HepG2 (cell line): Measurements from ENCODE around the gene ZMIZ1. TPM values are rescaled to one million over a fixed set of nuclear protein-coding genes. Genes with fewer than 3 reads are reported as not detected.

Experiments used
- BORCS8-MEF2B ChIP-seq: sonication (generic); formaldehyde crosslinking; IDR thresholded peaks from 2 replicates; pipeline ENCODE4 v1.8.0; 2022; ENCODE audit warnings: mild to moderate bottlenecking, missing genetic modification reagents
- DNMT3B ChIP-seq: conservative IDR thresholded peaks from 2 replicates; pipeline ENCODE4 v1.6.1; 2016; ENCODE audit warnings: missing biosample characterization, control low read depth
- GZF1 ChIP-seq: sonication (generic); formaldehyde crosslinking; IDR thresholded peaks from 2 replicates; pipeline ENCODE4 v1.5.1; 2020; ENCODE audit warnings: mild to moderate bottlenecking, missing genetic modification reagents
- NAIF1 ChIP-seq: sonication (generic); formaldehyde crosslinking; IDR thresholded peaks from 2 replicates; pipeline ENCODE4 v1.5.0; 2020; ENCODE audit warnings: mild to moderate bottlenecking, missing genetic modification reagents, borderline replicate concordance
- PAF1 ChIP-seq: IDR thresholded peaks from 2 replicates; pipeline ENCODE4 v1.6.1; 2016; ENCODE audit warnings: missing genetic modification reagents, missing compliant biosample characterization
- PHF5A ChIP-seq: IDR thresholded peaks from one replicate; pipeline ENCODE4 v1.6.1; 2018; ENCODE audit warnings: low read depth, missing genetic modification reagents; ENCODE audit not compliant: unreplicated experiment
- RAD51 ChIP-seq: fragments of 450-650 bp; IDR thresholded peaks from 2 replicates; pipeline ENCODE4 v1.6.1; 2016; ENCODE audit warnings: borderline replicate concordance
- RCOR2 ChIP-seq: IDR thresholded peaks from 2 replicates; pipeline ENCODE4 v1.6.1; 2016; ENCODE audit warnings: missing biosample characterization, missing genetic modification reagents
- REXO4 ChIP-seq: sonication (generic); formaldehyde crosslinking; IDR thresholded peaks from 2 replicates; pipeline ENCODE4 v1.8.0; 2022; ENCODE audit warnings: missing genetic modification reagents, mild to moderate bottlenecking, borderline replicate concordance
- SNAPC2 ChIP-seq: sonication (generic); formaldehyde crosslinking; IDR thresholded peaks from 2 replicates; pipeline ENCODE4 v1.8.1; 2022; ENCODE audit warnings: mild to moderate bottlenecking, missing genetic modification reagents
- U2AF1 ChIP-seq: fragments of 200-400 bp; formaldehyde crosslinking; optimal IDR thresholded peaks from 2 replicates; pipeline ENCODE3; 2017; ENCODE audit warnings: mild to moderate bottlenecking, low read depth, low read length
- UBTF ChIP-seq: sonication (generic); formaldehyde crosslinking; IDR thresholded peaks from 2 replicates; pipeline ENCODE4 v1.4.0; 2020; ENCODE audit warnings: mild to moderate bottlenecking, missing genetic modification reagents
- ZFP1 ChIP-seq: IDR thresholded peaks from 2 replicates; pipeline ENCODE4 v1.6.1; 2016
- ZFP62 ChIP-seq: sonication (generic); formaldehyde crosslinking; IDR thresholded peaks from 2 replicates; pipeline ENCODE4 v1.4.0; 2020; ENCODE audit warnings: missing genetic modification reagents
- ZFP82 ChIP-seq: sonication (generic); formaldehyde crosslinking; IDR thresholded peaks from 2 replicates; pipeline ENCODE4 v1.5.1; 2020; ENCODE audit warnings: mild to moderate bottlenecking, missing genetic modification reagents, borderline replicate concordance
- ZFX ChIP-seq: sonication (generic); formaldehyde crosslinking; IDR thresholded peaks from 2 replicates; pipeline ENCODE4 v1.4.0; 2020; ENCODE audit warnings: mild to moderate bottlenecking, low read depth, missing genetic modification reagents, moderate library complexity
- ZNF121 ChIP-seq: sonication (generic); formaldehyde crosslinking; IDR thresholded peaks from 2 replicates; pipeline ENCODE4 v1.5.0; 2020; ENCODE audit warnings: mild to moderate bottlenecking, missing genetic modification reagents
- ZNF235 ChIP-seq: sonication (generic); formaldehyde crosslinking; IDR thresholded peaks from 2 replicates; pipeline ENCODE4 v1.8.1; 2023; ENCODE audit warnings: mild to moderate bottlenecking, missing genetic modification reagents, borderline replicate concordance
- ZNF253 ChIP-seq: sonication (generic); formaldehyde crosslinking; IDR thresholded peaks from 2 replicates; pipeline ENCODE4 v1.8.0; 2022; ENCODE audit warnings: mild to moderate bottlenecking, missing genetic modification reagents, borderline replicate concordance
- ZNF264 ChIP-seq: sonication (generic); formaldehyde crosslinking; IDR thresholded peaks from 2 replicates; pipeline ENCODE4 v1.4.0; 2020; ENCODE audit warnings: missing genetic modification reagents
- ZNF34 ChIP-seq: sonication (generic); formaldehyde crosslinking; IDR thresholded peaks from 2 replicates; pipeline ENCODE4 v1.4.0; 2020; ENCODE audit warnings: mild to moderate bottlenecking, missing genetic modification reagents, borderline replicate concordance
- ZNF382 ChIP-seq: sonication (generic); formaldehyde crosslinking; IDR thresholded peaks from 2 replicates; pipeline ENCODE4 v1.5.0; 2020; ENCODE audit warnings: missing genetic modification reagents, mild to moderate bottlenecking, borderline replicate concordance
- ZNF564 ChIP-seq: sonication (generic); formaldehyde crosslinking; IDR thresholded peaks from 2 replicates; pipeline ENCODE4 v1.8.1; 2023; ENCODE audit warnings: mild to moderate bottlenecking, missing genetic modification reagents
- ZNF629 ChIP-seq: sonication (generic); formaldehyde crosslinking; conservative IDR thresholded peaks from 2 replicates; pipeline ENCODE4 v1.5.0; 2020; ENCODE audit warnings: missing genetic modification reagents
- ZNF644 ChIP-seq: IDR thresholded peaks from 2 replicates; pipeline ENCODE4 v1.6.1; 2016; ENCODE audit warnings: low read depth
- ZNF782 ChIP-seq: sonication (generic); formaldehyde crosslinking; IDR thresholded peaks from 2 replicates; pipeline ENCODE4 v1.4.0; 2020; ENCODE audit warnings: missing genetic modification reagents, mild to moderate bottlenecking, borderline replicate concordance
- polyA plus RNA-seq, 8 experiments: library from polyadenylated mRNA; depleted of rRNA in 3 of 8; stranded (reverse) in 7 of 8; unstranded in 1 of 8; fragments of >200 nt; fragmentation: Illumina TruSeq in 4 of 8; extraction: Trizol in 4 of 8; gene quantifications; 2 replicates each; pipeline versions ENCODE4 v1.2.1 to v1.2.3, GENCODE V29; 2011 to 2016; ENCODE audit warnings: low read depth in 4 of 8, missing spikeins in 1 of 8, mixed read lengths in 1 of 8; ENCODE audit not compliant: insufficient read depth in 1 of 8
- total RNA-seq, 5 experiments: library from RNA; depleted of rRNA; stranded (reverse); fragments of >200 nt; fragmentation: Illumina TruSeq; extraction: Trizol; gene quantifications; 2 replicates each; pipeline ENCODE4 v1.2.3, GENCODE V29; 2016; ENCODE audit warnings: low read depth in 1 of 5
- TF ChIP-seq, protein P1 (sequence below): sonication (generic); formaldehyde crosslinking; IDR thresholded peaks from 2 replicates; pipeline ENCODE4 v1.5.0; 2020; ENCODE audit warnings: missing genetic modification reagents
- TF ChIP-seq, protein P2 (sequence below): sonication (generic); formaldehyde crosslinking; IDR thresholded peaks from 2 replicates; pipeline ENCODE4 v1.4.0; 2020; ENCODE audit warnings: missing genetic modification reagents
- TF ChIP-seq, protein P3 (sequence below): sonication (generic); formaldehyde crosslinking; IDR thresholded peaks from 2 replicates; pipeline ENCODE4 v1.5.0; 2020; ENCODE audit warnings: missing genetic modification reagents

The ZMIZ1 gene
- total and polyA plus RNA-seq, 2 of the 13 experiments (the other 11 are each of a cell fraction or from before 2014, with no cell fraction given), result 5.3 to 10.2 TPM

- TF ChIP-seq, protein P1, sequence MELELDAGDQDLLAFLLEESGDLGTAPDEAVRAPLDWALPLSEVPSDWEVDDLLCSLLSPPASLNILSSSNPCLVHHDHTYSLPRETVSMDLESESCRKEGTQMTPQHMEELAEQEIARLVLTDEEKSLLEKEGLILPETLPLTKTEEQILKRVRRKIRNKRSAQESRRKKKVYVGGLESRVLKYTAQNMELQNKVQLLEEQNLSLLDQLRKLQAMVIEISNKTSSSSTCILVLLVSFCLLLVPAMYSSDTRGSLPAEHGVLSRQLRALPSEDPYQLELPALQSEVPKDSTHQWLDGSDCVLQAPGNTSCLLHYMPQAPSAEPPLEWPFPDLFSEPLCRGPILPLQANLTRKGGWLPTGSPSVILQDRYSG (CRISPR knock-in tag), result no peak
- TF ChIP-seq PAF1, result no peak
- no peak for TF ChIP-seq ZFP82 (CRISPR knock-in tag)
- TF ChIP-seq ZNF253, result no peak
- TF ChIP-seq ZNF121 (CRISPR knock-in tag), result no peak
- 0 out of 2 replicates have a peak, but pooled peaks have one; percentile 9 for TF ChIP-seq ZFX (CRISPR knock-in tag)
- TF ChIP-seq ZFP1 (CRISPR knock-in tag), result 0 out of 2 replicates have a peak, but pooled peaks have one; percentile 56
- TF ChIP-seq ZNF629 (CRISPR knock-in tag), result 0 out of 2 replicates have a peak, but pooled peaks have one; percentile 22
- TF ChIP-seq ZNF264 (CRISPR knock-in tag), result no peak
- TF ChIP-seq ZNF382 (CRISPR knock-in tag), result no peak
- no peak for TF ChIP-seq BORCS8-MEF2B (CRISPR knock-in tag)
- TF ChIP-seq PHF5A (CRISPR knock-in tag), result no peak
- no peak; the same call in 1 of the 2 replicates for TF ChIP-seq UBTF (CRISPR knock-in tag)
- TF ChIP-seq ZNF34, result no peak
- TF ChIP-seq ZNF564 (CRISPR knock-in tag), result no peak
- no peak for TF ChIP-seq GZF1 (CRISPR knock-in tag)
- TF ChIP-seq, protein P2, sequence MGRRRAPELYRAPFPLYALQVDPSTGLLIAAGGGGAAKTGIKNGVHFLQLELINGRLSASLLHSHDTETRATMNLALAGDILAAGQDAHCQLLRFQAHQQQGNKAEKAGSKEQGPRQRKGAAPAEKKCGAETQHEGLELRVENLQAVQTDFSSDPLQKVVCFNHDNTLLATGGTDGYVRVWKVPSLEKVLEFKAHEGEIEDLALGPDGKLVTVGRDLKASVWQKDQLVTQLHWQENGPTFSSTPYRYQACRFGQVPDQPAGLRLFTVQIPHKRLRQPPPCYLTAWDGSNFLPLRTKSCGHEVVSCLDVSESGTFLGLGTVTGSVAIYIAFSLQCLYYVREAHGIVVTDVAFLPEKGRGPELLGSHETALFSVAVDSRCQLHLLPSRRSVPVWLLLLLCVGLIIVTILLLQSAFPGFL (CRISPR knock-in tag), result no peak
- TF ChIP-seq ZNF782 (CRISPR knock-in tag), result no peak
- peak; percentile 91 for TF ChIP-seq RCOR2
- no peak for TF ChIP-seq RAD51
- TF ChIP-seq SNAPC2 (CRISPR knock-in tag), result 0 out of 2 replicates have a peak, but pooled peaks have one; percentile 68
- TF ChIP-seq ZNF235 (CRISPR knock-in tag), result no peak
- no peak for TF ChIP-seq U2AF1
- no peak for TF ChIP-seq REXO4 (CRISPR knock-in tag)
- TF ChIP-seq ZNF644 (CRISPR knock-in tag), result no peak
- TF ChIP-seq NAIF1, result no peak
- no peak for TF ChIP-seq DNMT3B
- TF ChIP-seq ZFP62 (CRISPR knock-in tag), result no peak
- TF ChIP-seq, protein P3, sequence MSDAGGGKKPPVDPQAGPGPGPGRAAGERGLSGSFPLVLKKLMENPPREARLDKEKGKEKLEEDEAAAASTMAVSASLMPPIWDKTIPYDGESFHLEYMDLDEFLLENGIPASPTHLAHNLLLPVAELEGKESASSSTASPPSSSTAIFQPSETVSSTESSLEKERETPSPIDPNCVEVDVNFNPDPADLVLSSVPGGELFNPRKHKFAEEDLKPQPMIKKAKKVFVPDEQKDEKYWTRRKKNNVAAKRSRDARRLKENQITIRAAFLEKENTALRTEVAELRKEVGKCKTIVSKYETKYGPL (CRISPR knock-in tag), result no peak
Measured at GRCh38 chr10:79105150-79105739, 36.5 kb downstream of the ZMIZ1 start (continued).
